HG03342 (cell line): Measurements from ENCODE around the gene PKD1L1.
"Not testable (repeated sequence)": the region's sequence is repeated elsewhere in the genome, so short reads cannot be mapped to it uniquely, and the experiment has no call there.

ENCODE experiments used
- ATAC-seq: cut with Tn5 transposase; IDR thresholded peaks from one replicate; pipeline ENCODE4 v1.9.1; 2021; ENCODE audit warnings: mild to moderate bottlenecking, moderate library complexity; ENCODE audit not compliant: unreplicated experiment

Gene PKD1L1

GRCh38 chr7:47799524-47799923 is 148.7 kb downstream of the PKD1L1 start:
- no peak for ATAC-seq

- ATAC-seq: no peak
These were observed 151.9 kb downstream of the PKD1L1 start for GRCh38 chr7:47796347-47796746.

- ATAC-seq: no peak
These were observed 152.6 kb downstream of the PKD1L1 start for GRCh38 chr7:47795631-47796030.

GRCh38 chr7:47795126-47795525 is 153.1 kb downstream of the PKD1L1 start:
- ATAC-seq: not testable (repeated sequence)

- no peak for ATAC-seq
These were observed 154.2 kb downstream of the PKD1L1 start for GRCh38 chr7:47794016-47794415.

- ATAC-seq: not testable (repeated sequence)
These were observed 155.1 kb downstream of the PKD1L1 start for GRCh38 chr7:47793186-47793585.

- ATAC-seq: no peak
These were observed 155.6 kb downstream of the PKD1L1 start for GRCh38 chr7:47792521-47793121.

- ATAC-seq: no peak
These were observed 156.6 kb downstream of the PKD1L1 start for GRCh38 chr7:47791682-47792081.

GRCh38 chr7:47788083-47788482 is 160.2 kb downstream of the PKD1L1 start:
- no peak for ATAC-seq

- no peak for ATAC-seq
These were observed 160.8 kb downstream of the PKD1L1 start for GRCh38 chr7:47787249-47788069.

- ATAC-seq: no peak
These were observed 161.6 kb downstream of the PKD1L1 start for GRCh38 chr7:47786557-47787248.

- ATAC-seq: no peak
These were observed 162.2 kb downstream of the PKD1L1 start for GRCh38 chr7:47785923-47786556.

- ATAC-seq: no peak
These were observed 164.6 kb downstream of the PKD1L1 start for GRCh38 chr7:47783456-47784223.

- no peak for ATAC-seq
These were observed 165.5 kb downstream of the PKD1L1 start for GRCh38 chr7:47782792-47783191.

- no peak for ATAC-seq
These were observed 166.2 kb downstream of the PKD1L1 start for GRCh38 chr7:47782022-47782421.

- no peak for ATAC-seq
These were observed 167.7 kb downstream of the PKD1L1 start for GRCh38 chr7:47780555-47780954.

GRCh38 chr7:47779341-47779771 is 168.9 kb downstream of the PKD1L1 start:
- ATAC-seq: no peak

GRCh38 chr7:47778153-47778661 is 170.1 kb downstream of the PKD1L1 start:
- no peak for ATAC-seq

- no peak for ATAC-seq
These were observed 170.6 kb downstream of the PKD1L1 start for GRCh38 chr7:47777531-47778152.

- ATAC-seq: no peak
These were observed 171.9 kb downstream of the PKD1L1 start for GRCh38 chr7:47776335-47776734.
